Transverse colon (tissue), 4 donors: ENCODE measurements around the gene BLNK.

ENCODE experiments used
- CTCF ChIP-seq, 5 experiments: fragments of 200-600 bp in 3 of 5; fragments of 450-650 bp in 2 of 5; sonication (generic) in 3 of 5; IDR thresholded peaks; 1 replicate in 2 of 5; 2 replicates in 3 of 5; pipeline ENCODE4 v1.5.1; 2016 to 2017; ENCODE audit warnings: antibody characterized with exemption in 5 of 5, inconsistent platforms in 3 of 5, mild to moderate bottlenecking in 2 of 5, moderate library complexity in 1 of 5
- POLR2A ChIP-seq: fragments of 450-650 bp; IDR thresholded peaks from one replicate; pipeline ENCODE4 v1.6.1; 2016; ENCODE audit warnings: antibody characterized with exemption, mild to moderate bottlenecking, moderate library complexity
- POLR2AphosphoS5 ChIP-seq, 3 donors: sonication (generic); formaldehyde crosslinking; IDR thresholded peaks; one replicate each; pipeline ENCODE4 v1.6.1; 2016; ENCODE audit warnings: antibody characterized with exemption in 3 of 3

GRCh38 chr10:96225119-96225518 lies 46.2 kb downstream of the BLNK start:
- TF ChIP-seq POLR2AphosphoS5 (IDR thresholded peaks at IDR 0.05) (no peak), CTCF (IDR thresholded peaks at IDR 0.05) (no peak), POLR2A (no peak)
